Lung (tissue), 12 donors: Measurements from ENCODE around the gene DUOX1. TPM values are rescaled to one million over a fixed set of nuclear protein-coding genes. Genes with fewer than 3 reads are reported as not detected.

Experiments used
- ATAC-seq: fragments of 200-7000 bp; cut with Tn5 transposase; one replicate; pipeline ENCODE4 v1.9.1; 2020; ENCODE audit warnings: moderate number of reproducible peaks; ENCODE audit not compliant: insufficient read depth, low FRiP score
- DNase-seq, 3 donors: peaks; one replicate each; pipeline ENCODE4 v3.0.0-alpha.2; 2013 to 2017
- H3K27ac ChIP-seq, 2 donors: one replicate each; pipeline ENCODE4 v1.5.1; 2013; ENCODE audit warnings: mild to moderate bottlenecking in 2 of 2, moderate library complexity in 2 of 2, control low read depth in 1 of 2, inconsistent platforms in 1 of 2, low read depth in 1 of 2, low read length in 1 of 2
- H3K27me3 ChIP-seq, 3 donors: one replicate each; pipeline ENCODE4 v1.5.1; 2013; ENCODE audit warnings: low read length in 2 of 3; ENCODE audit not compliant: control insufficient read depth in 3 of 3, insufficient read depth in 3 of 3
- H3K36me3 ChIP-seq, 4 donors: one replicate each; pipeline ENCODE4 v1.5.1; 2013; ENCODE audit warnings: low read length in 4 of 4, mild to moderate bottlenecking in 1 of 4, moderate library complexity in 1 of 4; ENCODE audit not compliant: control insufficient read depth in 4 of 4, insufficient read depth in 4 of 4
- H3K4me1 ChIP-seq, 5 donors: one replicate each; pipeline ENCODE4 v1.5.1; 2013; ENCODE audit warnings: low read length in 5 of 5, mild to moderate bottlenecking in 2 of 5, moderate library complexity in 1 of 5; ENCODE audit not compliant: control insufficient read depth in 5 of 5, insufficient read depth in 5 of 5
- H3K4me3 ChIP-seq: one replicate; pipeline ENCODE4 v1.5.1; 2013; ENCODE audit warnings: mild to moderate bottlenecking, control low read depth, moderate library complexity
- H3K9ac ChIP-seq, 2 donors: one replicate each; pipeline ENCODE4 v1.5.1; 2013; ENCODE audit warnings: low read length in 2 of 2, control low read depth in 1 of 2; ENCODE audit not compliant: insufficient read depth in 1 of 2
- H3K9me3 ChIP-seq, 4 donors: one replicate each; pipeline ENCODE4 v1.5.1; 2013; ENCODE audit warnings: low read length in 3 of 4, mild to moderate bottlenecking in 1 of 4, moderate library complexity in 1 of 4; ENCODE audit not compliant: control insufficient read depth in 4 of 4, insufficient read depth in 3 of 4
- WGBS, 2 donors: extraction: QIAGEN DNeasy Blood & Tissue Kit; methylation state at CpG; one replicate each; pipeline ENCODE4 v1.1.7; 2013; 5-methylcytosine and 5-hydroxymethylcytosine counted together
- polyA plus RNA-seq, 2 donors: library from polyadenylated mRNA; stranded (reverse); fragments of 200-250 nt; gene quantifications; one replicate each; pipeline ENCODE4 v1.2.1, GENCODE V29; 2013
- total RNA-seq, 2 donors: library from RNA; depleted of rRNA in 1 of 2; stranded (reverse); fragments of >200 nt in 1 of 2; gene quantifications; one replicate each; pipeline ENCODE4 v1.2.1, GENCODE V29; 2014 to 2021
- TF ChIP-seq, protein P1 (sequence below): IDR thresholded peaks from 2 replicates; pipeline ENCODE4 v1.5.1; 2012; ENCODE audit warnings: mild to moderate bottlenecking; ENCODE audit errors: control extremely low read depth, extremely low read depth
- donor health status: control.
- donor health status: control.
- donor health status: Bipolar disorder and iron deficiency.
- donor health status: healthy.
- donor health status: DM: yes; HTN: yes; CAD: no.

DUOX1 gene
- total and polyA plus RNA-seq, 4 donors: 61.7 to 363 (median 115) TPM

DNA sequence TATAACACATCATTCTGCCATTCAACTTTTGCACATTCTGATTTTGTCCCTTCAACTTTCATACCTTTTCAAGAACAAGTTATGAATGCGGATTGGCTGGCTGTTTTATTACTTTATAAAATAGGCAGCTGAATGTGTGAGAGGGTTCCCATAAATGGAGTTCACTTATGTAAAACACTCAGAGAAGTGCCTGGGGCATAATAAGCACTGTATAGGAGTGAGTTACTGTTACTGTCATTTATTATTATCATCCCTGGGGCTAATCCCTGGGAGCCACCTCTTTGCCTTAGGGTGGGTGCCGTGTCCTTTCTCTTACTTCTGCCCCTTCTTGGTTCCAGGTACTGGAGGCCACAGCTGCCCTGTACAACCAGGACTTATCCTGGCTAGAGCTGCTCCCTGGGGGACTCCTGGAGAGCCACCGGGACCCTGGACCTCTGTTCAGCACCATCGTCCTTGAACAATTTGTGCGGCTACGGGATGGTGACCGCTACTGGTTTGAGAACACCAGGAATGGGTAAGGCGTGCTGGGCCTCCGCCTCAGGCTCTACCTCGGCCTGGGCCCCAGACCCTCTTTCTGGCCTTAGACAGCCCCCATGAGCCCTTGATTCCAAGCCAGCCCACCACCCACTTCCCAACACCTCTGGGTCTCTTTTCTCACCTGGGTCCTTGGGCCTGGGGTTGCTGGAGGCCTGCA, 10.9 kb downstream of the DUOX1 start:
- H3K9ac ChIP-seq: no peak overlapping the region
- peaks cover 0 to 18% (median 15%) of the 10 kb centered on the region in 3 donors for H3K27me3 ChIP-seq
- H3K36me3 ChIP-seq: peaks cover 0 to 7% (median 0%) of the 10 kb centered on the region in 4 donors
- TF ChIP-seq, protein P1, sequence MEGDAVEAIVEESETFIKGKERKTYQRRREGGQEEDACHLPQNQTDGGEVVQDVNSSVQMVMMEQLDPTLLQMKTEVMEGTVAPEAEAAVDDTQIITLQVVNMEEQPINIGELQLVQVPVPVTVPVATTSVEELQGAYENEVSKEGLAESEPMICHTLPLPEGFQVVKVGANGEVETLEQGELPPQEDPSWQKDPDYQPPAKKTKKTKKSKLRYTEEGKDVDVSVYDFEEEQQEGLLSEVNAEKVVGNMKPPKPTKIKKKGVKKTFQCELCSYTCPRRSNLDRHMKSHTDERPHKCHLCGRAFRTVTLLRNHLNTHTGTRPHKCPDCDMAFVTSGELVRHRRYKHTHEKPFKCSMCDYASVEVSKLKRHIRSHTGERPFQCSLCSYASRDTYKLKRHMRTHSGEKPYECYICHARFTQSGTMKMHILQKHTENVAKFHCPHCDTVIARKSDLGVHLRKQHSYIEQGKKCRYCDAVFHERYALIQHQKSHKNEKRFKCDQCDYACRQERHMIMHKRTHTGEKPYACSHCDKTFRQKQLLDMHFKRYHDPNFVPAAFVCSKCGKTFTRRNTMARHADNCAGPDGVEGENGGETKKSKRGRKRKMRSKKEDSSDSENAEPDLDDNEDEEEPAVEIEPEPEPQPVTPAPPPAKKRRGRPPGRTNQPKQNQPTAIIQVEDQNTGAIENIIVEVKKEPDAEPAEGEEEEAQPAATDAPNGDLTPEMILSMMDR: no peak
- DNase-seq (no peak), ATAC-seq (no peak)
- H3K27ac ChIP-seq: no peak overlapping the region
- no peak overlapping the region for H3K4me3 ChIP-seq
- peaks cover 0 to 8% (median 0%) of the 10 kb centered on the region in 5 donors for H3K4me1 ChIP-seq
- WGBS, 2 donors: 95 to 98% methylated on average over 10 of the region's 10 CpGs
- peaks cover 0 to 4% (median 0%) of the 10 kb centered on the region in 4 donors for H3K9me3 ChIP-seq

DNA sequence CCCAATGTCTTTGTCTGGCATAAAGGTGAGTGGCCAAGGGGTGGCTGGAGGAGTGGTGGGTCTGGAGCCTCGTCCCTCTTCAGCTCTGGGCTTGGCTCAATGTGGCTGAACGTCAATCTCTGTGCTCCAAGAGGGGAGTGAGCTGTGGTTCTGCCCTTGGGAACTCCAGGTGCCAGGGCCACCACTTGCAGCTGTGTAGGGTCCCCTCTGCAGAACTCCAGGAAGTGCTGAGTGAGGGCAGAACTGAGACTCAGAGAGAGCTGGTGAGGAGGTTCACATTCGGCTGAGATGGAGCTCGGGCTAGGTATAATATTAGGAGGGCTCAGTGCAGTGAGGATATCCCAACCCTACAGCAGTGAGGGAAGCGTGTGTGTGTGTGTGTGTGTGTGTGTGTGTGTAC, 11.6 kb downstream of the DUOX1 start:
- Histone ChIP-seq H3K4me3 (no peak overlapping the region), H3K9me3 (peaks cover 0 to 4% (median 0%) of the 10 kb centered on the region in 4 donors), H3K27ac (no peak overlapping the region), H3K9ac (no peak overlapping the region), H3K36me3 (peaks cover 0 to 7% (median 0%) of the 10 kb centered on the region in 4 donors), H3K4me1 (peaks cover 0 to 8% (median 0%) of the 10 kb centered on the region in 5 donors), H3K27me3 (peaks cover 0 to 13% (median 12%) of the 10 kb centered on the region in 3 donors)
- no peak for DNase-seq
- TF ChIP-seq, protein P1: no peak
- ATAC-seq: no peak
- WGBS, 2 donors: 82 to 90% methylated on average over 5 of the region's 5 CpGs

DNA sequence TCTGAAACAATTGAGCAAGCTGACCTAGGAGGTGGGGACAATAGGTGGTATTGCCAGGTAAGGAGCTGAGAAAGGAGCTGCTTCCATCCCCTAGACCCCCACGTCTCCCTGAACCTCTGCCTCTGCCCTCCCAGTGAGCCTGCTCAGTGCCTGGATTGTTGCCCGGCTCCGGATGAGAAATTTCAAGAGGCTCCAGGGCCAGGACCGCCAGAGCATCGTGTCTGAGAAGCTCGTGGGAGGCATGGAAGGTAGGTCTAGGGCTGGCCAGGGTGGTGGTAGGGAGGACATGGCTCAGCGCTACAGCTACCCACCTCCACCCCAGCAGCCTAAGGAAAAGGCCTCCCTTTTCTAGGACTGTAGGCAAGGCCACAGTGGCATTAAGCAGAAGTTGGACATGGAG, 13.3 kb downstream of the DUOX1 start:
- ATAC-seq (no peak), DNase-seq (no peak)
- 83 to 87% methylated on average over 7 of the region's 7 CpGs for WGBS, 2 donors
- Histone ChIP-seq H3K9me3 (no peaks in the 10 kb centered on the region), H3K4me3 (no peak overlapping the region), H3K27ac (no peak overlapping the region), H3K4me1 (peaks cover 0 to 11% (median 0%) of the 10 kb centered on the region in 5 donors), H3K36me3 (peaks cover 0 to 10% (median 0%) of the 10 kb centered on the region in 4 donors), H3K27me3 (peaks cover 0 to 3% (median under 1%) of the 10 kb centered on the region in 3 donors), H3K9ac (no peak overlapping the region)
- TF ChIP-seq, protein P1: no peak
